Keratinocyte (primary cell): ENCODE data around the gene SPATA32. TPM values are rescaled to one million over a fixed set of nuclear protein-coding genes. Genes with fewer than 3 reads are reported as not detected.

Source experiments
- DNase-seq: peaks from one replicate; pipeline ENCODE4 v3.0.0-alpha.2; 2011; ENCODE audit warnings: low read depth, missing footprints, low spot score
- FAIRE-seq: peaks from 2 replicates; lab custom pipeline; 2011; peaks lifted over from hg19 to GRCh38; lab: Jason Lieb, UNC
- H2AFZ ChIP-seq: 2 replicates; pipeline ENCODE4 v1.6.0; 2012; ENCODE audit warnings: low read length, control low read depth, inconsistent platforms; ENCODE audit not compliant: control insufficient read depth
- H3K27ac ChIP-seq: 2 replicates; pipeline ENCODE4 v1.5.1; 2011; ENCODE audit warnings: low read length; ENCODE audit not compliant: control insufficient read depth, insufficient read depth
- H3K27me3 ChIP-seq: 3 replicates; pipeline ENCODE4 v1.6.0; 2011; ENCODE audit warnings: low read length; ENCODE audit not compliant: control insufficient read depth, insufficient read depth; ENCODE audit errors: extremely low read depth
- H3K36me3 ChIP-seq, 2 experiments: 2 replicates in 1 of 2; 3 replicates in 1 of 2; pipeline ENCODE4 v1.5.1; 2011; ENCODE audit warnings: low read length in 2 of 2, mild to moderate bottlenecking in 1 of 2; ENCODE audit not compliant: control insufficient read depth in 2 of 2, insufficient read depth in 2 of 2; ENCODE audit errors: extremely low read depth in 1 of 2
- H3K4me1 ChIP-seq: 3 replicates; pipeline ENCODE4 v1.5.1; 2011; ENCODE audit warnings: low read length; ENCODE audit not compliant: control insufficient read depth, insufficient read depth; ENCODE audit errors: extremely low read depth
- H3K4me2 ChIP-seq: 3 replicates; pipeline ENCODE4 v1.6.0; 2011; ENCODE audit warnings: low read depth, low read length; ENCODE audit not compliant: control insufficient read depth, insufficient read depth; ENCODE audit errors: extremely low read depth
- H3K4me3 ChIP-seq, 3 experiments: fragments of 200-600 bp in 1 of 3; sonication (generic) in 1 of 3; 2 replicates in 2 of 3; 3 replicates in 1 of 3; pipeline ENCODE4 v1.5.1; 2011 to 2016; ENCODE audit warnings: low read length in 3 of 3, mild to moderate bottlenecking in 3 of 3, control low read depth in 2 of 3, inconsistent platforms in 1 of 3, low read depth in 1 of 3, mixed read lengths in 1 of 3, mixed run types in 1 of 3, moderate library complexity in 1 of 3; ENCODE audit not compliant: control insufficient read depth in 2 of 3, insufficient read depth in 2 of 3; ENCODE audit errors: extremely low read depth in 1 of 3
- H3K79me2 ChIP-seq: 2 replicates; pipeline ENCODE4 v1.6.0; 2012; ENCODE audit warnings: low read length; ENCODE audit not compliant: control insufficient read depth, insufficient read depth
- H3K9ac ChIP-seq: 3 replicates; pipeline ENCODE4 v1.6.0; 2011; ENCODE audit warnings: low read length; ENCODE audit not compliant: control insufficient read depth, insufficient read depth; ENCODE audit errors: extremely low read depth
- H3K9me1 ChIP-seq: 3 replicates; pipeline ENCODE4 v1.6.0; 2011; ENCODE audit warnings: low read length; ENCODE audit not compliant: control insufficient read depth, insufficient read depth; ENCODE audit errors: extremely low read depth
- H3K9me3 ChIP-seq: 2 replicates; pipeline ENCODE4 v1.5.1; 2012; ENCODE audit warnings: low read depth, low read length; ENCODE audit not compliant: control insufficient read depth
- H4K20me1 ChIP-seq: 3 replicates; pipeline ENCODE4 v1.6.0; 2011; ENCODE audit warnings: low read length; ENCODE audit not compliant: control insufficient read depth, insufficient read depth; ENCODE audit errors: extremely low read depth
- EZH2 ChIP-seq: IDR thresholded peaks from one replicate; pipeline ENCODE4 v1.6.1; 2012; ENCODE audit warnings: inconsistent platforms, mild to moderate bottlenecking, low read length, moderate library complexity
- dilution Hi-C: fragments of 300-500 bp; cut with MboI; formaldehyde crosslinking; loops from one replicate; pipeline ENCODE4 v1.7.0; 2020; ENCODE audit warnings: low sequenced_read_pairs; ENCODE audit not compliant: extremely low pct_ligation_motif_present
- polyA plus RNA-seq, 5 experiments: library from polyadenylated mRNA; depleted of rRNA in 3 of 5; stranded (reverse) in 3 of 5; stranded (forward) in 1 of 5; unstranded in 1 of 5; fragments of >200 nt; gene quantifications; 1 replicate in 1 of 5; 2 replicates in 3 of 5; 3 replicates in 1 of 5; pipeline versions ENCODE4 v1.2.1 to v1.2.3, GENCODE V29; 2011 to 2012; ENCODE audit warnings: missing spikeins in 2 of 5, low read depth in 1 of 5, low replicate concordance in 1 of 5
- TF ChIP-seq, protein P1 (sequence below), 3 experiments: IDR thresholded peaks in 1 of 3; conservative IDR thresholded peaks in 1 of 3; optimal IDR thresholded peaks in 1 of 3; 2 replicates in 2 of 3; 3 replicates in 1 of 3; pipeline versions ENCODE3 to v1.5.1; 2011; ENCODE audit warnings: low read length in 3 of 3, mild to moderate bottlenecking in 3 of 3, moderate library complexity in 2 of 3, control low read depth in 1 of 3, inconsistent platforms in 1 of 3; ENCODE audit not compliant: insufficient read depth in 2 of 3; ENCODE audit errors: extremely low read depth in 1 of 3

SPATA32 gene
- polyA plus RNA-seq, 1 donor (not counting 4 experiments of a cell fraction or from before 2014, with no cell fraction given): not detected

DNA sequence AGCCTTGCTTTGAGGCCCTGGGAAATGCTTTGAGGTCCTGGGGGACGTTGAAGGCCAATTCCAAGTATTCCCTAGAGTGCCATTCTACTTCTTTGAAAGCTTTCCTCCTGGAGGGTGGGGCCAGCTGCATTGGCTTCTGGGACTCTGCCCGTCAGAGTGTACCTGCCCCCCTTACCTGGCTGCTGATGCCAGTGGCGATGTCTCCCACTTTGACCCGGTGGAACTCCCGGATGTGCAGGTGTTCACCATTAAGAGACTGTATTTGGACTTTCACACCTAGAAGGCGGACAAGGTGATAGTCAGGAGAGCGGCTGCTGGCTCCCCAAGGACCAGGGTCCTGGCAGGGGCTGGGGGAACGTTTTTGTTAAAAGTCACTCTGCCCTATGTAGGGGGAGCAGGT is 3.1 kb upstream of the SPATA32 start:
- no peak for FAIRE-seq

DNA sequence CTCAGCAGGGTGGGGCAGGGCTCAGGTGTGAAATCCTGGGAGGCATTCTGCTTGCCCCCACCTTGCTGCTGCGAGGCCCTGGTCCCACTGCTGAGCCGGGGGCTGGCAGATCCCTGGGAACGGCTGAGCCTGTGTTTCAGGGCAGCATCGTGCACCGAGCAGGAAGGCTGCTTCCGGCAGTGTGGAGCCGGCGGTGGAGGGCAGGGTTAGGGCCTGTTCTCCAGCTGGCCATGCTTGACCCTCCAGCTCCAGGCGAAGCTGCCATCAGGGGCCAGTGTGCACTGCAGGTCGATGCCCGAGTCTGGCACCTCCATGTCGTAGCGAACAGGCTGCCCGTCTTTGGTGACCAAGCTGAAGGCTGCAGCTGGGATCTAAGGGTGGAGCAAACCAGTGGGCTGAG is 2.5 kb upstream of the SPATA32 start:
- no peaks in the 10 kb centered on the region for H3K27me3 ChIP-seq
- no peak overlapping the region for H3K4me3 ChIP-seq
- peaks cover 45 to 49% of the 10 kb centered on the region in 2 experiments for H3K36me3 ChIP-seq
- H2AFZ ChIP-seq: no peak overlapping the region
- dilution Hi-C loops: no loop called here
- TF ChIP-seq, protein P1, sequence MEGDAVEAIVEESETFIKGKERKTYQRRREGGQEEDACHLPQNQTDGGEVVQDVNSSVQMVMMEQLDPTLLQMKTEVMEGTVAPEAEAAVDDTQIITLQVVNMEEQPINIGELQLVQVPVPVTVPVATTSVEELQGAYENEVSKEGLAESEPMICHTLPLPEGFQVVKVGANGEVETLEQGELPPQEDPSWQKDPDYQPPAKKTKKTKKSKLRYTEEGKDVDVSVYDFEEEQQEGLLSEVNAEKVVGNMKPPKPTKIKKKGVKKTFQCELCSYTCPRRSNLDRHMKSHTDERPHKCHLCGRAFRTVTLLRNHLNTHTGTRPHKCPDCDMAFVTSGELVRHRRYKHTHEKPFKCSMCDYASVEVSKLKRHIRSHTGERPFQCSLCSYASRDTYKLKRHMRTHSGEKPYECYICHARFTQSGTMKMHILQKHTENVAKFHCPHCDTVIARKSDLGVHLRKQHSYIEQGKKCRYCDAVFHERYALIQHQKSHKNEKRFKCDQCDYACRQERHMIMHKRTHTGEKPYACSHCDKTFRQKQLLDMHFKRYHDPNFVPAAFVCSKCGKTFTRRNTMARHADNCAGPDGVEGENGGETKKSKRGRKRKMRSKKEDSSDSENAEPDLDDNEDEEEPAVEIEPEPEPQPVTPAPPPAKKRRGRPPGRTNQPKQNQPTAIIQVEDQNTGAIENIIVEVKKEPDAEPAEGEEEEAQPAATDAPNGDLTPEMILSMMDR (optimal IDR thresholded peaks at IDR 0.05 in 1 of 3, IDR thresholded peaks at IDR 0.05 in 1 of 3, conservative IDR thresholded peaks at IDR 0.05 in 1 of 3; ENCODE audit: extremely low read depth in 1 of 3, insufficient read depth in 2 of 3, low read length in 3 of 3): no peak
- TF ChIP-seq EZH2: no peak
- H3K4me1 ChIP-seq: peaks cover 12% of the 10 kb centered on the region
- H3K9ac ChIP-seq: no peak overlapping the region
- no peak overlapping the region for H3K27ac ChIP-seq
- H3K79me2 ChIP-seq: no peaks in the 10 kb centered on the region
- no peak for FAIRE-seq
- no peak for DNase-seq
- H3K9me1 ChIP-seq: no peaks in the 10 kb centered on the region
- no peaks in the 10 kb centered on the region for H3K9me3 ChIP-seq
- no peak overlapping the region for H3K4me2 ChIP-seq
- H4K20me1 ChIP-seq: peaks cover 3% of the 10 kb centered on the region

More for the DNA sequence above, 3.1 kb upstream of the SPATA32 start:
- Histone ChIP-seq H3K9me1 (no peaks in the 10 kb centered on the region), H3K36me3 (peaks cover 47 to 54% of the 10 kb centered on the region in 2 experiments), H3K27ac (no peak overlapping the region), H3K9me3 (no peaks in the 10 kb centered on the region), H3K27me3 (no peaks in the 10 kb centered on the region), H2AFZ (no peak overlapping the region), H3K4me1 (peaks cover 12% of the 10 kb centered on the region), H4K20me1 (peaks cover 3% of the 10 kb centered on the region), H3K4me2 (no peak overlapping the region), H3K79me2 (no peaks in the 10 kb centered on the region), H3K4me3 (no peak overlapping the region), H3K9ac (no peak overlapping the region)
- dilution Hi-C loops: no loop called here
- no peak for DNase-seq
- TF ChIP-seq EZH2: no peak
- TF ChIP-seq, protein P1 (optimal IDR thresholded peaks at IDR 0.05 in 1 of 3, IDR thresholded peaks at IDR 0.05 in 1 of 3, conservative IDR thresholded peaks at IDR 0.05 in 1 of 3; ENCODE audit: extremely low read depth in 1 of 3, insufficient read depth in 2 of 3, low read length in 3 of 3): no peak
